ENCODE measurements around the gene OXLD1. TPM values are rescaled to one million over a fixed set of nuclear protein-coding genes. Genes with fewer than 3 reads are reported as not detected.

The OXLD1 gene
- polyA plus RNA-seq, 1 of the 3 experiments (the other 2 are of a cell fraction): 103 TPM

DNA sequence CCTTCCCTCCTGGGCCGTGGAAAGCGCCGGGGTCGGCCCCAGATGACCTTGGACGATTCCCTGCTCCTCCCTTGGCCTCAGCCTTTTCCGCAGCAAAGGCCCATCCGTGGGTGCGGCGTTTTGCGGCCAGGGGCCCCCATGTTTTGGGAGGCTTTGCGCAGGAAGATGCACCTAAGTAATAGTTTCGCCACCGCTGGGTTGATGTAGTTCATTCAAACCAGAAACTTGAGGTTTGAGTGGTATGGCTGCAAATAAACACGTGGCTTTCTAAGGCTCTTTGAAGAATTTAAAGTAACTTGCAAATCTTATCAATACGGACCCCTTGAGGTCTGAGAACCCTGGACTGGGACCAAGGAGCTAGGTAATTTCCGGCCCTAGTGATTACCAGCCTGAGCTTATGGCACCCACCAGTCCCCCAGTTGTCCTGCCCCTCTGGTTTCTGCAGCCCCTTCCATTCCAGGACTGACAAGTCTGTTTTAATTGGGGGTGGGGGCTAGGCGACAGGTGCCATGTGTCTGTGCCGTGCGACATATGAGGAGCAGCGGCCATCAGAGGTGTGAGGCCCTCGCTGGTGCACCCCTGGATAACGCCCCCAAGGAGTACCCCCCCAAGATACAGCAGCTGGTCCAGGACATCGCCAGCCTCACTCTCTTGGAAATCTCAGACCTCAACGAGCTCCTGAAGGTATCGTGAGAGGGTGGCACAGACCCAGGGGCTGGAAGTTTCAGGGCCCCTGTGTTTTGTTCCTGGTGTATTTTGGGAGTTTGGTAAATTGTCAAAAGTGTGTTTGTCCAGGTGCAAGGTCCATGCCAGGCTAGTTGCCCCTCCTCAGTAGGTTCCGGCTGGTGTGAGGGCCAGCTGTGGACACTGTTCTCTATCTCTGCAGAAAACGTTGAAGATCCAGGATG, 37.6 kb upstream of the OXLD1 start:
- 0 out of 2 replicates have a peak overlapping the region, but pooled peaks have one; percentile 29 for H2AFZ ChIP-seq (ENCODE audit: low read depth)

DNA sequence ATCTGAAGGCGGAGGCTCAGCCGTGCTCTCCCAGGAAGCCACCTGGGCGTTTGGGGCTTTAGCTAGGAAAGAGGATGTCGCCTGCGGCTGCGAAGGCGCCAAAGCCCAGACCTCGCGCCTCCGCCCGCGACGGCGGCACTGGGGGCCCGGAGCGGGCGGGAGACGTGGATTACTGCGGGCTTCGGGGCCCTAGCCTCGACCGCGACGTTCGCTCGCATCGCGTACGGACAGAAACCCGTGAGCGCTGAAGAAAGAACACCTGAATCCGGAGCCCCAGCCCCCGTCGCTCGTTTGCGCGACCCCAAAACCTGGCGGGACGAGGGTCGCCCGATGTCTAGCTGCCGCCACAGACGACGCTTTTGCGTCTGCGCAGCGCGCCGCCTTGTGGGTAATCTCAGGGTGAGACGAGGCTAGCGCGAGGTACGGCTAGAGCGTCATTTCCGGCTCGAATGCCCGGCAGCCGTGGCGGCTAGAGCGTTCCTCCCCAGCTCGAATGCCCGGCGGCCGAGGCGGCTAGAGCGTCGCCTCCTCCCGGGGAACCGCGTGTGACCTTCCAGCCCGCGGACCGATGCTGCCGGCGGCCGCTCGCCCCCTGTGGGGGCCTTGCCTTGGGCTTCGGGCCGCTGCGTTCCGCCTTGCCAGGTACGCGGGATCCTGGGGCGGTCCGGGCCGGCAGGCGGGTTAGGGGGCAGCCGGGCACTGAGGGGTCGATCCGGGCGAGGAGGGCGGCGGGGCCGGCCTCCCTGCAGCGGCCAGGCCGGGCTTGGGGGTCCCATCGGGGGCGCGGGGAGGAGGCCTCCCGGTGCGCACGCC, 36.7 kb upstream of the OXLD1 start, which contains the start of gene MRPL12:
Gene MRPL12, plus strand, starts transcription at position 434 of the 813 bp plus-strand sequence. Its CDS starts 135 bp downstream, at position 569.
- Histone ChIP-seq H3K9me3 (no peaks in the 10 kb centered on the region), H3K27me3 (ENCODE audit: insufficient read depth) (no peaks in the 10 kb centered on the region), H3K4me3 (ENCODE audit: low read depth in 2 of 2, low read length in 1 of 2) (peak within 1 kb of the TSS; percentile 86 to 95), H3K27ac (ENCODE audit: low read depth in 2 of 2, low read length in 1 of 2) (peak within 1 kb of the TSS; percentile 78 to 84), H3K36me3 (replicated peaks in 1 of 2; ENCODE audit: control insufficient read depth in 1 of 2, insufficient read depth in 2 of 2, low read length in 1 of 2) (peaks cover 53 to 65% of the 10 kb centered on the region in 2 experiments), H2AFZ (ENCODE audit: low read depth) (0 out of 2 replicates have a peak within 1 kb of the TSS, but pooled peaks have one; percentile 29), H3K9me2 (no peaks in the 10 kb centered on the region), H3K4me2 (peak within 1 kb of the TSS; percentile 97), H3K9ac (peak within 1 kb of the TSS; percentile 98), H3K4me1 (ENCODE audit: control insufficient read depth in 1 of 2, insufficient read depth in 2 of 2, low read depth in 1 of 2, low read length in 1 of 2) (peaks cover 14 to 29% of the 10 kb centered on the region in 2 experiments; a peak in 3 of 4 replicates), H4K20me1 (ENCODE audit: insufficient read depth) (peaks cover 32% of the 10 kb centered on the region), H3F3A (replicated peaks; ENCODE audit: insufficient read depth) (peaks cover 53% of the 10 kb centered on the region), H3K79me2 (ENCODE audit: insufficient read depth) (peaks cover 79% of the 10 kb centered on the region)
- CTCF ChIA-PET: interaction anchor here (0.7 to 2.6 kb wide), 8 partner anchors 11 to 167 kb away, joined by 3 to 17 read pairs (median 4); partner anchors contain the start of genes ARL16, CCDC137, HGS and OXLD1
- peak; percentile 100 for DNase-seq
- under 1% methylated on average over 66 of the region's 102 CpGs for WGBS (ENCODE audit: low lambda C conversion rate)
- POLR2A ChIA-PET: interaction anchor here (0.7 to 4.1 kb wide), 18 partner anchors 8 to 403 kb away, joined by 3 to 33 read pairs (median 4); partner anchors contain the start of genes ARL16, CCDC137, HGS and OXLD1
- TF ChIP-seq, protein P1, sequence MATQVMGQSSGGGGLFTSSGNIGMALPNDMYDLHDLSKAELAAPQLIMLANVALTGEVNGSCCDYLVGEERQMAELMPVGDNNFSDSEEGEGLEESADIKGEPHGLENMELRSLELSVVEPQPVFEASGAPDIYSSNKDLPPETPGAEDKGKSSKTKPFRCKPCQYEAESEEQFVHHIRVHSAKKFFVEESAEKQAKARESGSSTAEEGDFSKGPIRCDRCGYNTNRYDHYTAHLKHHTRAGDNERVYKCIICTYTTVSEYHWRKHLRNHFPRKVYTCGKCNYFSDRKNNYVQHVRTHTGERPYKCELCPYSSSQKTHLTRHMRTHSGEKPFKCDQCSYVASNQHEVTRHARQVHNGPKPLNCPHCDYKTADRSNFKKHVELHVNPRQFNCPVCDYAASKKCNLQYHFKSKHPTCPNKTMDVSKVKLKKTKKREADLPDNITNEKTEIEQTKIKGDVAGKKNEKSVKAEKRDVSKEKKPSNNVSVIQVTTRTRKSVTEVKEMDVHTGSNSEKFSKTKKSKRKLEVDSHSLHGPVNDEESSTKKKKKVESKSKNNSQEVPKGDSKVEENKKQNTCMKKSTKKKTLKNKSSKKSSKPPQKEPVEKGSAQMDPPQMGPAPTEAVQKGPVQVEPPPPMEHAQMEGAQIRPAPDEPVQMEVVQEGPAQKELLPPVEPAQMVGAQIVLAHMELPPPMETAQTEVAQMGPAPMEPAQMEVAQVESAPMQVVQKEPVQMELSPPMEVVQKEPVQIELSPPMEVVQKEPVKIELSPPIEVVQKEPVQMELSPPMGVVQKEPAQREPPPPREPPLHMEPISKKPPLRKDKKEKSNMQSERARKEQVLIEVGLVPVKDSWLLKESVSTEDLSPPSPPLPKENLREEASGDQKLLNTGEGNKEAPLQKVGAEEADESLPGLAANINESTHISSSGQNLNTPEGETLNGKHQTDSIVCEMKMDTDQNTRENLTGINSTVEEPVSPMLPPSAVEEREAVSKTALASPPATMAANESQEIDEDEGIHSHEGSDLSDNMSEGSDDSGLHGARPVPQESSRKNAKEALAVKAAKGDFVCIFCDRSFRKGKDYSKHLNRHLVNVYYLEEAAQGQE (IDR thresholded peaks at IDR 0.05; ENCODE audit: low read depth, low read length): peak; percentile 52; the same call in 1 of the 2 replicates
- peak; percentile 49 for TF ChIP-seq RCOR1 (IDR thresholded peaks at IDR 0.05; ENCODE audit: low read length)
- TF ChIP-seq, protein P2, sequence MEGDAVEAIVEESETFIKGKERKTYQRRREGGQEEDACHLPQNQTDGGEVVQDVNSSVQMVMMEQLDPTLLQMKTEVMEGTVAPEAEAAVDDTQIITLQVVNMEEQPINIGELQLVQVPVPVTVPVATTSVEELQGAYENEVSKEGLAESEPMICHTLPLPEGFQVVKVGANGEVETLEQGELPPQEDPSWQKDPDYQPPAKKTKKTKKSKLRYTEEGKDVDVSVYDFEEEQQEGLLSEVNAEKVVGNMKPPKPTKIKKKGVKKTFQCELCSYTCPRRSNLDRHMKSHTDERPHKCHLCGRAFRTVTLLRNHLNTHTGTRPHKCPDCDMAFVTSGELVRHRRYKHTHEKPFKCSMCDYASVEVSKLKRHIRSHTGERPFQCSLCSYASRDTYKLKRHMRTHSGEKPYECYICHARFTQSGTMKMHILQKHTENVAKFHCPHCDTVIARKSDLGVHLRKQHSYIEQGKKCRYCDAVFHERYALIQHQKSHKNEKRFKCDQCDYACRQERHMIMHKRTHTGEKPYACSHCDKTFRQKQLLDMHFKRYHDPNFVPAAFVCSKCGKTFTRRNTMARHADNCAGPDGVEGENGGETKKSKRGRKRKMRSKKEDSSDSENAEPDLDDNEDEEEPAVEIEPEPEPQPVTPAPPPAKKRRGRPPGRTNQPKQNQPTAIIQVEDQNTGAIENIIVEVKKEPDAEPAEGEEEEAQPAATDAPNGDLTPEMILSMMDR (IDR thresholded peaks at IDR 0.05): no peak
- TF ChIP-seq NRF1 (IDR thresholded peaks at IDR 0.05; ENCODE audit: low read depth, low read length): peak; percentile 90
- TF ChIP-seq RFX5 (IDR thresholded peaks at IDR 0.05; ENCODE audit: low read length): 0 out of 2 replicates have a peak, but pooled peaks have one; percentile 28
- peak; percentile 94 for TF ChIP-seq MXI1 (IDR thresholded peaks at IDR 0.05; ENCODE audit: low read depth, low read length)
- TF ChIP-seq, protein P3, sequence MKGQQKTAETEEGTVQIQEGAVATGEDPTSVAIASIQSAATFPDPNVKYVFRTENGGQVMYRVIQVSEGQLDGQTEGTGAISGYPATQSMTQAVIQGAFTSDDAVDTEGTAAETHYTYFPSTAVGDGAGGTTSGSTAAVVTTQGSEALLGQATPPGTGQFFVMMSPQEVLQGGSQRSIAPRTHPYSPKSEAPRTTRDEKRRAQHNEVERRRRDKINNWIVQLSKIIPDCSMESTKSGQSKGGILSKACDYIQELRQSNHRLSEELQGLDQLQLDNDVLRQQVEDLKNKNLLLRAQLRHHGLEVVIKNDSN (IDR thresholded peaks at IDR 0.05; ENCODE audit: borderline replicate concordance, low read depth): peak; percentile 49; the same call in 1 of the 2 replicates

More for the DNA sequence above, 37.6 kb upstream of the OXLD1 start:
- Histone ChIP-seq H3K9ac (peak overlapping the region; percentile 98), H3K27ac (ENCODE audit: low read depth in 2 of 2, low read length in 1 of 2) (peak overlapping the region; percentile 72 to 84), H3K9me3 (no peaks in the 10 kb centered on the region), H3K79me2 (ENCODE audit: insufficient read depth) (peaks cover 70% of the 10 kb centered on the region), H3K9me2 (no peaks in the 10 kb centered on the region), H3K36me3 (replicated peaks in 1 of 2; ENCODE audit: control insufficient read depth in 1 of 2, insufficient read depth in 2 of 2, low read length in 1 of 2) (peaks cover 53 to 56% of the 10 kb centered on the region in 2 experiments), H3F3A (replicated peaks; ENCODE audit: insufficient read depth) (peaks cover 52% of the 10 kb centered on the region), H3K27me3 (ENCODE audit: insufficient read depth) (no peaks in the 10 kb centered on the region), H4K20me1 (ENCODE audit: insufficient read depth) (peaks cover 23% of the 10 kb centered on the region), H3K4me3 (ENCODE audit: low read depth in 2 of 2, low read length in 1 of 2) (peak overlapping the region; percentile 86 to 95), H3K4me2 (peak overlapping the region; percentile 97), H3K4me1 (ENCODE audit: control insufficient read depth in 1 of 2, insufficient read depth in 2 of 2, low read depth in 1 of 2, low read length in 1 of 2) (peaks cover 14 to 29% of the 10 kb centered on the region in 2 experiments; a peak in 3 of 4 replicates)
- TF ChIP-seq FOSL2 (IDR thresholded peaks at IDR 0.05; ENCODE audit: borderline replicate concordance, low read depth) (no peak), FOXJ3 (CRISPR knock-in tag; IDR thresholded peaks at IDR 0.05) (0 out of 2 replicates have a peak, but pooled peaks have one; percentile 29)
- TF ChIP-seq, protein P2 (IDR thresholded peaks at IDR 0.05): no peak
- no peak for DNase-seq
- POLR2A ChIA-PET: interaction anchor here (0.6 to 4.1 kb wide), 16 partner anchors 7 to 188 kb away, joined by 3 to 33 read pairs (median 4); partner anchors contain the start of genes ARL16, CCDC137, HGS and OXLD1
- 24% methylated on average over 18 of the region's 27 CpGs for WGBS (ENCODE audit: low lambda C conversion rate)
- CTCF ChIA-PET: interaction anchor here (0.7 to 2.6 kb wide), 9 partner anchors 11 to 165 kb away, joined by 3 to 17 read pairs (median 4); partner anchors contain the start of genes ARL16, CCDC137, HGS and OXLD1
